Measurements from ENCODE around the gene PLCL2.
"Not testable (repeated sequence)": the region's sequence is repeated elsewhere in the genome, so short reads cannot be mapped to it uniquely, and the experiment has no call there.

The PLCL2 gene

GRCh38 chr3:17119201-17120072 lies 234.7 kb downstream of the PLCL2 start:
- Histone ChIP-seq H3K4me1 (ENCODE audit: control insufficient read depth, insufficient read depth, low read length) (no peaks in the 10 kb centered on the region), H3K36me3 (ENCODE audit: insufficient read depth, low read length) (no peaks in the 10 kb centered on the region), H3K4me2 (ENCODE audit: low read length) (no peak overlapping the region), H3K9ac (ENCODE audit: low read depth, low read length) (no peak overlapping the region), H3K9me3 (replicated peaks; ENCODE audit: low read length) (no peaks in the 10 kb centered on the region), H3K27me3 (ENCODE audit: control insufficient read depth, insufficient read depth, low read length) (peaks cover 3% of the 10 kb centered on the region), H3K4me3 (ENCODE audit: low read length) (no peak overlapping the region)

- Histone ChIP-seq H3K9me3 (replicated peaks; ENCODE audit: low read length) (no peaks in the 10 kb centered on the region), H3K4me2 (ENCODE audit: low read length) (no peak overlapping the region), H3K4me3 (ENCODE audit: low read length) (no peak overlapping the region), H3K9ac (ENCODE audit: low read depth, low read length) (no peak overlapping the region), H3K36me3 (ENCODE audit: insufficient read depth, low read length) (no peaks in the 10 kb centered on the region), H3K27me3 (ENCODE audit: control insufficient read depth, insufficient read depth, low read length) (peaks cover 3% of the 10 kb centered on the region), H3K4me1 (ENCODE audit: control insufficient read depth, insufficient read depth, low read length) (no peaks in the 10 kb centered on the region)
These were observed 235.4 kb downstream of the PLCL2 start for GRCh38 chr3:17120115-17120514.

GRCh38 chr3:17121336-17121735 lies 236.6 kb downstream of the PLCL2 start:
- H3K4me3 ChIP-seq (ENCODE audit: low read length), result no peak overlapping the region
- H3K4me1 ChIP-seq (ENCODE audit: control insufficient read depth, insufficient read depth, low read length), result no peaks in the 10 kb centered on the region
- no peak overlapping the region for H3K4me2 ChIP-seq (ENCODE audit: low read length)
- H3K36me3 ChIP-seq (ENCODE audit: insufficient read depth, low read length), result no peaks in the 10 kb centered on the region
- no peak overlapping the region for H3K9ac ChIP-seq (ENCODE audit: low read depth, low read length)
- peaks cover 3% of the 10 kb centered on the region for H3K27me3 ChIP-seq (ENCODE audit: control insufficient read depth, insufficient read depth, low read length)
- no peaks in the 10 kb centered on the region for H3K9me3 ChIP-seq (replicated peaks; ENCODE audit: low read length)

- peaks cover under 1% of the 10 kb centered on the region for H3K27me3 ChIP-seq (ENCODE audit: control insufficient read depth, insufficient read depth, low read length)
- no peaks in the 10 kb centered on the region for H3K36me3 ChIP-seq (ENCODE audit: insufficient read depth, low read length)
- no peak overlapping the region for H3K4me2 ChIP-seq (ENCODE audit: low read length)
- no peaks in the 10 kb centered on the region for H3K4me1 ChIP-seq (ENCODE audit: control insufficient read depth, insufficient read depth, low read length)
- no peaks in the 10 kb centered on the region for H3K9me3 ChIP-seq (replicated peaks; ENCODE audit: low read length)
- H3K9ac ChIP-seq (ENCODE audit: low read depth, low read length), result no peak overlapping the region
- no peak overlapping the region for H3K4me3 ChIP-seq (ENCODE audit: low read length)
These were observed 238.0 kb downstream of the PLCL2 start for GRCh38 chr3:17122758-17123157.

- no peaks in the 10 kb centered on the region for H3K4me1 ChIP-seq (ENCODE audit: control insufficient read depth, insufficient read depth, low read length)
- no peaks in the 10 kb centered on the region for H3K27me3 ChIP-seq (ENCODE audit: control insufficient read depth, insufficient read depth, low read length)
- H3K36me3 ChIP-seq (ENCODE audit: insufficient read depth, low read length), result no peaks in the 10 kb centered on the region
- no peak overlapping the region for H3K4me3 ChIP-seq (ENCODE audit: low read length)
- H3K9ac ChIP-seq (ENCODE audit: low read depth, low read length), result no peak overlapping the region
- no peaks in the 10 kb centered on the region for H3K9me3 ChIP-seq (replicated peaks; ENCODE audit: low read length)
- H3K4me2 ChIP-seq (ENCODE audit: low read length), result no peak overlapping the region
These were observed 241.1 kb downstream of the PLCL2 start for GRCh38 chr3:17125738-17126442.

GRCh38 chr3:17128671-17129070 lies 243.9 kb downstream of the PLCL2 start:
- H3K4me2 ChIP-seq (ENCODE audit: low read length); H3K27me3 ChIP-seq (ENCODE audit: control insufficient read depth, insufficient read depth, low read length); H3K9me3 ChIP-seq (replicated peaks; ENCODE audit: low read length); H3K36me3 ChIP-seq (ENCODE audit: insufficient read depth, low read length); H3K4me1 ChIP-seq (ENCODE audit: control insufficient read depth, insufficient read depth, low read length); H3K4me3 ChIP-seq (ENCODE audit: low read length); H3K9ac ChIP-seq (ENCODE audit: low read depth, low read length): not testable (repeated sequence)

GRCh38 chr3:17129556-17129955 lies 244.8 kb downstream of the PLCL2 start:
- Histone ChIP-seq H3K4me3 (ENCODE audit: low read length) (no peak overlapping the region), H3K4me2 (ENCODE audit: low read length) (no peak overlapping the region), H3K4me1 (ENCODE audit: control insufficient read depth, insufficient read depth, low read length) (no peaks in the 10 kb centered on the region), H3K27me3 (ENCODE audit: control insufficient read depth, insufficient read depth, low read length) (no peaks in the 10 kb centered on the region), H3K9me3 (replicated peaks; ENCODE audit: low read length) (no peaks in the 10 kb centered on the region), H3K36me3 (ENCODE audit: insufficient read depth, low read length) (no peaks in the 10 kb centered on the region), H3K9ac (ENCODE audit: low read depth, low read length) (no peak overlapping the region)

- H3K9ac ChIP-seq (ENCODE audit: low read depth, low read length), result no peak overlapping the region
- no peaks in the 10 kb centered on the region for H3K4me1 ChIP-seq (ENCODE audit: control insufficient read depth, insufficient read depth, low read length)
- no peaks in the 10 kb centered on the region for H3K27me3 ChIP-seq (ENCODE audit: control insufficient read depth, insufficient read depth, low read length)
These were observed 246.2 kb downstream of the PLCL2 start for GRCh38 chr3:17130956-17131355.

GRCh38 chr3:17132286-17133115 lies 247.7 kb downstream of the PLCL2 start:
- Histone ChIP-seq H3K9ac (ENCODE audit: low read depth, low read length) (no peak overlapping the region), H3K36me3 (ENCODE audit: insufficient read depth, low read length) (no peaks in the 10 kb centered on the region)

More at GRCh38 chr3:17130956-17131355, 246.2 kb downstream of the PLCL2 start:
- no peaks in the 10 kb centered on the region for H3K9me3 ChIP-seq (replicated peaks; ENCODE audit: low read length)
- no peak overlapping the region for H3K4me2 ChIP-seq (ENCODE audit: low read length)
- H3K4me3 ChIP-seq (ENCODE audit: low read length), result no peak overlapping the region
- H3K36me3 ChIP-seq (ENCODE audit: insufficient read depth, low read length), result no peaks in the 10 kb centered on the region

GRCh38 chr3:17133632-17134545 lies 249.1 kb downstream of the PLCL2 start:
- H3K9ac ChIP-seq (ENCODE audit: low read depth, low read length), result no peak overlapping the region
- H3K27me3 ChIP-seq (ENCODE audit: control insufficient read depth, insufficient read depth, low read length), result peaks cover 3% of the 10 kb centered on the region
- H3K4me2 ChIP-seq (ENCODE audit: low read length), result no peak overlapping the region
- no peak overlapping the region for H3K4me3 ChIP-seq (ENCODE audit: low read length)
- H3K9me3 ChIP-seq (replicated peaks; ENCODE audit: low read length), result no peaks in the 10 kb centered on the region
- H3K4me1 ChIP-seq (ENCODE audit: control insufficient read depth, insufficient read depth, low read length), result no peaks in the 10 kb centered on the region
- no peaks in the 10 kb centered on the region for H3K36me3 ChIP-seq (ENCODE audit: insufficient read depth, low read length)

More at GRCh38 chr3:17132286-17133115, 247.7 kb downstream of the PLCL2 start:
- H3K9me3 ChIP-seq (replicated peaks; ENCODE audit: low read length), result no peaks in the 10 kb centered on the region
- H3K4me3 ChIP-seq (ENCODE audit: low read length), result no peak overlapping the region
- H3K4me2 ChIP-seq (ENCODE audit: low read length), result no peak overlapping the region
- no peaks in the 10 kb centered on the region for H3K4me1 ChIP-seq (ENCODE audit: control insufficient read depth, insufficient read depth, low read length)
- no peaks in the 10 kb centered on the region for H3K27me3 ChIP-seq (ENCODE audit: control insufficient read depth, insufficient read depth, low read length)
